HTR-8/SVneo (cell line): ENCODE measurements around the gene CERKL.

Experiments
- DNase-seq: peaks from one replicate; pipeline ENCODE4 v3.0.0; 2011; ENCODE audit warnings: low spot score, mixed read lengths; ENCODE audit not compliant: insufficient read length
- FAIRE-seq: peaks from 2 replicates; lab custom pipeline; 2011; peaks lifted over from hg19 to GRCh38; lab: Jason Lieb, UNC

CERKL gene

GRCh38 chr2:181678861-181679543, 22.1 kb upstream of the CERKL start:
- DNase-seq (no peak), FAIRE-seq (no peak)

GRCh38 chr2:181677912-181678586, 21.1 kb upstream of the CERKL start:
- FAIRE-seq: no peak
- DNase-seq: peak; percentile 45

DNA sequence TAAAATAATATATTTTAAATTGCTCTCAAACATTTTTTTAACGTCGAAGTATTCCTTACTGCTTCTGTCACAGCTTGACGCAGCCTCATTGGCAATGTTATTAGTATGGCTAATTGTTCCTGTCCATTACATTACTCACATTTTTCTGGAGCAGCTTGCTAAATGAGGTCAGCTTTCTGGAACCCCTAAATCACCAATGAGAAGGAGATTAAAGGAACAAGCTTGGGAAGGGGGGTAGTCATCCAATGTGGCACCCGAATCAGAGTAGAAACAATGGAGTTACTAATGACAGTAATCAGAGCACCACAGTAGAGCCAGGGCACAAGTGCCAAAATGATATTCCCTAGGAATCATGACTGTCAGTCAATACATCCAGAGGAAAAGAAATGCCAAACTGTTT, 18.3 kb upstream of the CERKL start:
- FAIRE-seq: no peak
- no peak for DNase-seq

DNA sequence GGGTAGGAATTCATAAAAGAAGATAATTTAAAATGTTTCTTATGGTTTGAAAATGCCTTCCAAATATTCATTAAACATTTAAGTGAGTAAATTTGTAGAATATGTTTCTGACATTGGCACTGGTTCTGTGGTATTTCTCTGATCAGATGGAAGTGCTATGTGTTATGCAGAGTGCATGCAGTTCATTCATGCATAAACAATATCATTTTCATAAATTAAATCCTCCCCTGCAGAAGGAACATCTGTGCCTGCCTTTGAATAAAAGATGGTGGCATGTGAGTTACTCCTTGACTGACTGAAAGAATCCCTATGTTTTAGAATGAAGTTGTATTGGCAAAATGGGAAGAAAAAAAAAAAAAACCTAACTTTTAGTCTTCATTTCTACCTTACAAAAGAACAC, 17.6 kb upstream of the CERKL start:
- no peak for DNase-seq
- no peak for FAIRE-seq

GRCh38 chr2:181673173-181673572, 16.3 kb upstream of the CERKL start:
- DNase-seq: no peak
- FAIRE-seq: no peak

DNA sequence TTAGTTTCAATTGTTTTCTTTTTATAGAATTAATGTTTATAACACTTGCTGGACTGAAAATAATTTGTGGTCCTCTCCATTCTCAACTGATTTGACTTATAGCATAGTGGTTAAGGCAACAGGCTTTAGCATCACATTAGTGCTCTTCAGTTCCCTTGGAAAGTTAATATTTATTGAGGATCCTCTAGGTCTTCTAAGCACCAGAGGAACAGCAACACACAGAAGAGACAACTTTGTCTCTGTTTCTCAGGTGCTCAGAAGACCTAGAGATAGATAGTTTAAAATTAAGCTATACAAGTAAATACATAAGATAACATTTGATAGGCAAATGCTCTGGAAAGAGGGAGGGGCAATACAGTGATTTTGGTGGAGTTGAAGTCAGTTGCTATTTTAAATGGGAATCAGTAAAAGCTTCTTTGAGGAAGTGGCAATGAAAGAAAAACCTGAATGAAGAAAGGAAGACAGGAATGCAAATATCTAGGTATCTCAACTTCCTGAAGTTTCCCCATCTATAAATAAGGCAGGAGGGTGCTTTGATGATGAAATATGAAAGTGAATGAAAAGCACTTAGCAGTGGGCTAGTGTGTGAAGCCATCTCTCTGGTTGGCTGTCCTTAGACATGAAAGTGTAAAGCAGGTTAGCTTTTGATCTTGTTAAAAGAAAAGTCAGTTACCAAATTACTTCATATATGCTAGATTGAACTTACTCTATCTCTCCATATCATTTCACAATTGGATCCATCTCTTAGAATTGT, 15.5 kb upstream of the CERKL start:
- FAIRE-seq: no peak

DNA sequence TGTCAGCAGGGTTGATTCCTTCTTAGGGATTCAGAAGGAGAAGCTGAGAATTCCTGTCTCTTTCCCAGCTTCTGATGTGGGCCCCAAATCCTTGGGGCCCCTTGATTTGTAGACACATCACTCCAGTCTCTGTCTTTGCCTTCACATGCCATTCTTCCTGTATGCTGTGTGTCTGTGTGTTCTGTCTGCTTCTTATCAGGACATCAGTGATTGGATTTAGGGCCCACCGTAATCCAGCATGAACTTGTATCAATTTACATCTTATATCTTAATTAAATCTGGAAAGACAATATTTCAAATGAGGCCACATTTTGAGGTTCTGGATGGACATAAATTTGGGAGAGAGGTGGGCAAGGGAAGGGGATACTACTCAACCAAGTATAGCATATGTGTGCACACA, 13.7 kb upstream of the CERKL start:
- no peak for DNase-seq
- FAIRE-seq: no peak

More for the DNA sequence above, 15.5 kb upstream of the CERKL start:
- no peak for DNase-seq

- DNase-seq: no peak
Measured at GRCh38 chr2:181667234-181667633, 10.3 kb upstream of the CERKL start.

GRCh38 chr2:181662287-181662686, 5.4 kb upstream of the CERKL start:
- DNase-seq (no peak), FAIRE-seq (no peak)

More at GRCh38 chr2:181667234-181667633, 10.3 kb upstream of the CERKL start:
- FAIRE-seq: no peak

DNA sequence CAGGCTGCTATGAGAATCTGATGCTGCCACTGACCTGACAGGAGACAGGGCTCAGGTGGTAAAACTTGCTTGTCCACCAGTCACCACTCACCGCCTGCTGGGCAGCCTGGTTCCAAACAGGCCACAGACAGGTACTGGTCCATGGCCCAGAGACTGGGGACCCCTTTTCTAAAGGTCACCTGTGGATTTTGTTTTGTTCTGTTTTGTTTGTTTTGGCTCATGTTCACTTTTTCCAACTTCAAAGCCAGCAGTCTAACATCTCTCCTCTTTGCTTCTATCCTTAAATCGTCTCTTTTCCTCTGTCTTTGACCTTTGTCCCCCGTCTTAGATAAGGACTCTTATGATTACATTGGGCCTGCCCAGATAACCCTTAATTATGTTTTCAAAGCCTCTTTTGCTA, 3.3 kb upstream of the CERKL start:
- DNase-seq: no peak
- no peak for FAIRE-seq

- FAIRE-seq (no peak), DNase-seq (no peak)
Measured at GRCh38 chr2:181658444-181658843, 1.5 kb upstream of the CERKL start.

DNA sequence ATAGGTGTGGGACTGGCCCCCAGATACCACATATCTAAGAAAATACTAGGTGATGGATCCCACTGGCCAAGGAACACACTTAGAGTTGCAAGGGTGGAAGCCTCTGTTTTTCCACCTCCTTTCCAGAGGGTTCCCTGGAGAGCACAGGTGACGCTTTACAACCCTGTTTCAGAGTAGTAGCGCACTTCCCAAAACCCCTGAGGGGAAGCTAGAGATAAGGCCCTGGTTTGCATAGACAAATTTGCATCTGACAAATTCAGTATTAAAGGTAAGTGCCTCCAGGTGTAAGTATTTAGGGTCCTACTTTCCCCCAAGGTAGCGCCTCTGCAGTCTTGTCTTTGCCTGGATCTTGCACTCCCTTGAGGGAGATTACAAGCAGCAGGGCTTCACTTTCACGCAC, 474 bp upstream of the CERKL start:
- DNase-seq: no peak
- FAIRE-seq: no peak

DNA sequence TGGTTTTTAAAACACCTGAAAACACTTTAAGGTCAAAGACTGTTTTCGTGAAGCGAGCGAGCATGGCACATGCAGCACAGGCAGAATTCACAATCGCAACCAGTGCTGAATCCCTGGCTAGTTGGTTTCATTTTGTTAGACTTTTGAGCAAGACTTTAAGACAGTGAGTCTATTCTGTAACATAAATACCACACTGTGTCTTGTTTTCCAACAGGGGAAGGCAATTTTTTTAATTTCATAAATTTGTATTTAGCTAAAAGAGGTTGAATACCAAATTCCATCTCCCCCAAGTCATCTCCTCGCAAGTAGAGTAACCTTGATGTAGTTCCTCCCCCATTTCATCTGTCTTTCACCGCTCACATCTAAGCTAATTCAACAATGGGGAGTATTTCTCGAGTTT, 1.4 kb downstream of the CERKL start:
- no peak for FAIRE-seq
- no peak for DNase-seq

- DNase-seq: no peak
- FAIRE-seq: no peak
Measured at GRCh38 chr2:181649436-181649979, 7.4 kb downstream of the CERKL start.

DNA sequence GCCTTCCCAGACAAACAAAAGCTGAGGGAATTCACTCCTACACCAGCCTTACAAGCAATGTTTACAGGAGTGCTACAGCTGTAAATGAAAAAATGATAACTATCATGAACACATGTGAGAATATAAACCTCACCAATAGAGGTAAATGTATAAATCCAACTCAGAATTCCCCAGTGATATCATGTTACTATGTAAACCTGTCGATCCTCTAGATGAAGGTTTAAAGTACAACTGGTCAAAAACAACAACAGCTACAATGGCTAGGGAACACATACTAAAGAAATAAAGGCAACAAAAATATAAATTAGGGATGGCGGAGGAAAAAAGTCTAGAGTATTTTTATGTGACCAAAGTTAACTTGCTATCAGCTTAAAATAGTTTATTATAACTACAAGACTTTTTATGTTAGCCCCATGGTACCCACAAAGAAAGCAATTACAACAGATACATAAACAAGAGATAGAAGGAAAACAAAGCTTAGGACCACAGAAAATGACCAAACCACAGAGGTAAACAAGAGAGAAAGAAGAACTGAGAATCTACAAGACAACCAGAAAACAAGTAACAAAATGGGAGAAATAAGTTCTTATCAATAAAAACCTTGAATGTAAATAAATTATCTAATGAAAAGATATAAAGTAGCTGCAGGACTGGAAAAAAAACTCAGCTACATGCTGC, 8.3 kb downstream of the CERKL start:
- DNase-seq: no peak

GRCh38 chr2:181646415-181646987, 10.4 kb downstream of the CERKL start:
- FAIRE-seq (no peak), DNase-seq (no peak)

More for the DNA sequence above, 8.3 kb downstream of the CERKL start:
- FAIRE-seq: no peak

DNA sequence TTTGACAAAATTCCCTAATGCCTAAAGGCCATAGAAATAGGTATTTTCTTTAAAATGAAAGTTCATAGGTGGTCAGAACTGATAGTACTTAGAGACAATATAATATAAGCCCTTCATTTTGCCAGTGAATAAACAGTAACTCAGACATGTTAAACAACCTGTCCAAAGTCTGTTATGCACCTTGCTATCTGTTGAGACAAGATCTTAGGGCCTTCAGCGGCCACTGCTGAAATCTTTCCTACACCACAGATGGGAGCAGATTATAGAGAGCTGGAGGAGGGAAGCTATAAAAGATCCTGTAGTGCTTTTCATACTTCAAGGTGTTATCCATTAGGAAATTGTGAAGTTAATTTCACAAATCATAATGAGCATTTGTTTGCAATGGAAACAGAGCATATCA, 13.8 kb downstream of the CERKL start:
- FAIRE-seq (no peak), DNase-seq (no peak)

- DNase-seq: no peak
- FAIRE-seq: no peak
Measured at GRCh38 chr2:181642086-181642485, 14.8 kb downstream of the CERKL start.

- DNase-seq (no peak), FAIRE-seq (no peak)
Measured at GRCh38 chr2:181639686-181640085, 17.2 kb downstream of the CERKL start.
